Gastroesophageal sphincter (tissue), 4 donors: ENCODE results near the gene SMARCAL1. TPM values are rescaled to one million over a fixed set of nuclear protein-coding genes. Genes with fewer than 3 reads are reported as not detected.

Source experiments
- ATAC-seq: fragments of 150-250 bp; one replicate; pipeline ENCODE4 v1.9.1; 2016; ENCODE audit warnings: mild to moderate bottlenecking, moderate library complexity
- H3K27ac ChIP-seq, 4 donors: fragments of 200-600 bp; sonication (generic) in 3 of 4; 1 replicate in 3 of 4; 2 replicates in 1 of 4; pipeline ENCODE4 v1.5.1; 2016 to 2019
- H3K27me3 ChIP-seq: fragments of 200-600 bp; sonication (generic); one replicate; pipeline ENCODE4 v1.5.1; 2019
- H3K36me3 ChIP-seq, 2 donors: fragments of 200-600 bp; sonication (generic); one replicate each; pipeline ENCODE4 v1.5.1; 2019; ENCODE audit warnings: control low read depth in 1 of 2
- H3K4me1 ChIP-seq, 3 donors: fragments of 200-600 bp; sonication (generic); 1 replicate in 2 of 3; 2 replicates in 1 of 3; pipeline ENCODE4 v1.5.1; 2016 to 2019; ENCODE audit warnings: control low read depth in 2 of 3
- H3K4me3 ChIP-seq, 2 donors: fragments of 200-600 bp; sonication (generic); one replicate each; pipeline ENCODE4 v1.5.1; 2019; ENCODE audit warnings: mild to moderate bottlenecking in 1 of 2, moderate library complexity in 1 of 2
- H3K9me3 ChIP-seq, 3 donors: fragments of 200-600 bp; sonication (generic); one replicate each; pipeline ENCODE4 v1.5.1; 2017 to 2019; ENCODE audit warnings: control low read depth in 2 of 3
- CTCF ChIP-seq, 4 experiments: fragments of 200-600 bp in 2 of 4; fragments of 450-650 bp in 2 of 4; sonication (generic) in 1 of 4; IDR thresholded peaks; one replicate each; pipeline ENCODE4 v1.5.1; 2017 to 2019; ENCODE audit warnings: antibody characterized with exemption in 4 of 4, mild to moderate bottlenecking in 2 of 4, moderate library complexity in 2 of 4
- EP300 ChIP-seq: sonication (generic); formaldehyde crosslinking; IDR thresholded peaks from one replicate; pipeline ENCODE4 v1.6.1; 2017; ENCODE audit warnings: antibody characterized with exemption, mild to moderate bottlenecking
- POLR2A ChIP-seq, 2 donors: fragments of 450-650 bp; IDR thresholded peaks; one replicate each; pipeline ENCODE4 v1.6.1; 2017; ENCODE audit warnings: antibody characterized with exemption in 2 of 2, mild to moderate bottlenecking in 2 of 2, moderate library complexity in 1 of 2
- POLR2AphosphoS5 ChIP-seq: sonication (generic); formaldehyde crosslinking; IDR thresholded peaks from one replicate; pipeline ENCODE4 v1.6.1; 2017; ENCODE audit warnings: antibody characterized with exemption
- WGBS, 2 donors: methylation state at CpG; one replicate each; pipeline ENCODE4 v1.1.5; 2018; ENCODE audit warnings: low coverage in 1 of 2; 5-methylcytosine and 5-hydroxymethylcytosine counted together
- total RNA-seq, 4 donors: library from RNA; depleted of rRNA; stranded (reverse); fragments of >200 nt; gene quantifications; one replicate each; pipeline ENCODE4 v1.1.0, GENCODE V29; 2016

The SMARCAL1 gene
- total RNA-seq, 4 donors from 2014 or later: 7.5 to 14.7 (median 10.7) TPM

DNA sequence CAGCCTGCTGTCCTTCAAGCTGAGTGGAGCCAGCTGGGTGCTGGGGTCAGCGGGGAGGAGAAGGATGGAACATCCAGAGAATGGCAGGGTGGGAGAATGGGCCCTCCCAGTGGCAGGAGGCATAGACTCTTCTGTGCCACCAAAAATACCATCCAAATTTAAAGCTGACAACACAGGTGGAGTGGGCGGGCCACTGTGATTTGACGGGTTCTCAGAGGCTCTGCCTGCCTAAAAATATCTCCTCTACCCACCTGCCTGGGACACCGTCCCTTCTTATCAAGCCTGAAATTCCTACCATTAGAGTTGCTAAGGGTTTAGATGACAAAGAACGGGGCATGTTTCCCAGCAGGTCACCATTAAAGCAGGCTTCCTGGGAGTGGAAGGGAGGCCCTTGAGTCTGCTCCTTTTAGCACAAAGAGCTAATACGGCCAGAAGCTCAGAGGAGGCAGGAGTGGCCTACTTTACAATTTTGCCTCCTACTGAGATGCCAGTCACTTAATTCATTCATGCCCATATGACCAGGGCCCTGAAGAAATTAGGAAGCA, 20.2 kb upstream of the SMARCAL1 start:
- H3K36me3 ChIP-seq: no peaks in the 10 kb centered on the region
- no peak overlapping the region for H3K27ac ChIP-seq
- 64 to 89% methylated on average over 2 to 3 of the region's 6 CpGs for WGBS, 2 donors
- no peak for TF ChIP-seq CTCF (IDR thresholded peaks at IDR 0.05)
- TF ChIP-seq EP300: no peak
- TF ChIP-seq POLR2AphosphoS5: no peak
- no peak for TF ChIP-seq POLR2A (IDR thresholded peaks at IDR 0.05)
- no peaks in the 10 kb centered on the region for H3K4me1 ChIP-seq
- no peak for ATAC-seq
- no peak overlapping the region for H3K4me3 ChIP-seq
- no peaks in the 10 kb centered on the region for H3K27me3 ChIP-seq
- H3K9me3 ChIP-seq: no peaks in the 10 kb centered on the region

- H3K36me3 ChIP-seq: no peaks in the 10 kb centered on the region
- WGBS, 2 donors: 56 to 58% methylated on average over 9 to 12 of the region's 12 CpGs
- TF ChIP-seq CTCF (IDR thresholded peaks at IDR 0.05): no peak
- no peak for TF ChIP-seq EP300
- TF ChIP-seq POLR2AphosphoS5: no peak
- TF ChIP-seq POLR2A (IDR thresholded peaks at IDR 0.05): no peak
- no peaks in the 10 kb centered on the region for H3K4me1 ChIP-seq
- H3K27ac ChIP-seq: no peak overlapping the region
- ATAC-seq: no peak
- H3K4me3 ChIP-seq: no peak overlapping the region
- no peaks in the 10 kb centered on the region for H3K9me3 ChIP-seq
- H3K27me3 ChIP-seq: no peaks in the 10 kb centered on the region
Observed at GRCh38 chr2:216392945-216393840, 19.1 kb upstream of the SMARCAL1 start.

- H3K4me3 ChIP-seq: no peak overlapping the region
- H3K9me3 ChIP-seq: no peaks in the 10 kb centered on the region
- no peaks in the 10 kb centered on the region for H3K36me3 ChIP-seq
- no peak for TF ChIP-seq CTCF (IDR thresholded peaks at IDR 0.05)
- no peak for TF ChIP-seq POLR2AphosphoS5
- TF ChIP-seq POLR2A (IDR thresholded peaks at IDR 0.05): no peak
- no peak for TF ChIP-seq EP300
- WGBS, 2 donors: 73% methylated on average over 2 of the region's 6 CpGs; no CpG with 5 or more reads in 1 of the 2 donors
- ATAC-seq: no peak
- H3K4me1 ChIP-seq: no peaks in the 10 kb centered on the region
- H3K27me3 ChIP-seq: no peaks in the 10 kb centered on the region
- no peak overlapping the region for H3K27ac ChIP-seq
Observed at GRCh38 chr2:216394881-216395280, 17.4 kb upstream of the SMARCAL1 start.

DNA sequence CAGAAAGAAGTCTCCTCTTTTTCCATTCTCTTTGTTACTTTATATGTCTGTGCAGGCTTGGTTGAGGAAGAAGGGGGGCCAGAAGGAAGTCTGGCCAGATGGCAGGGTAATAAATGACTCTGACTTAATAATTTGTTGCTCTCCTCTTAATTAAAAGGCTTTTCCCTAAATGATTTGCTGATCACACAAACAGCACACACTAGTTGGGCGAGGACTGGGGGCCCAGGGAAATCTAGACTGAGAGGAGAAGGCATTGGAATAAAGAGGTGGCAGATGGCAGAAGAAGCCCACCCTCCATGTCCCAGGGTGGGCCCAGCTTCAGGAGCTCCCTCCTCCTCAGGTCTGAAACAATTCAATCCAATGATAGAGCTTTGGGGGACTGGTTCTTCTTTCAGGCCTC, 12.7 kb upstream of the SMARCAL1 start:
- Histone ChIP-seq H3K36me3 (no peaks in the 10 kb centered on the region), H3K4me1 (no peaks in the 10 kb centered on the region), H3K27ac (no peak overlapping the region), H3K27me3 (no peaks in the 10 kb centered on the region), H3K9me3 (peaks cover 0 to 5% (median 0%) of the 10 kb centered on the region in 3 donors), H3K4me3 (no peak overlapping the region)
- no peak for TF ChIP-seq EP300
- no peak for TF ChIP-seq POLR2A (IDR thresholded peaks at IDR 0.05)
- no peak for TF ChIP-seq CTCF (IDR thresholded peaks at IDR 0.05)
- no peak for TF ChIP-seq POLR2AphosphoS5
- 33 to 67% methylated on average over 1 of the region's 1 CpG for WGBS, 2 donors
- ATAC-seq: no peak
